ENCODE data around the gene SGCA. TPM values are rescaled to one million over a fixed set of nuclear protein-coding genes. Genes with fewer than 3 reads are reported as not detected.

SGCA gene
- total and polyA plus RNA-seq, 4 donors: 0.31 to 1.3 (median 1.2) TPM; not detected in 1

DNA sequence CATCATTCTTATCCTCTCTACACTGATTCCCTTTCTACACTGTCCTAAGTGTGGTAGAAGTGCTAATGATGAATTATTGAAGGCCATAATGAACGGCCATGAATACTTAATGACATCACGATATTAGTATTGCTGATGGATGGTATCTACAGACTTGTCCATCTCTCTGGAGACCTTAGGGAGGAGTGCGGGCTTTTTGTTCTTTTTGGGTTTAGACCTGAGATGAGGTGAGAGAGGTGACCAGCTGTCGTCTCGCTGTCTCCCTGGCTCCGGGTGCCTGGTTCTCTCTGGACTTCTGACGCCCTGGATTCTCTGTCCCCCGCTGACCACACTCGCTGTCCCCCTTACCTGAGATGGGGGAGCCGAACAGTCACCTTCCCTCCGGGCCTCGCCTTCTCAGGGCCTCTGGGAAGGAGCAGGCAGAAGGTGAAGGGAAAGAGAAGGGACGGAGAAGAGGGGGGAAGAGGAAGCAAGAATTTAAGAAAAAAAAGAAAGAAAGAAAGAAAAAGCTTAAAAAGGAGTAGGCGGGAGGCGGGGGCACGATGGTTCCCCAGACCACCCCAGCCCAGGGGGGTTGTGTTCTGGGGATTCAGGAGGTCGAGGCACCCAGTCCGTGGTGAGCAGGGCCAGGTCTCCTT is 17.1 kb downstream of the SGCA start:
- Histone ChIP-seq H3K9ac (ENCODE audit: low read depth in 1 of 2, low read length in 2 of 2) (no peak overlapping the region), H3K9me3 (ENCODE audit: control insufficient read depth in 4 of 4, low read length in 3 of 4) (no peaks in the 10 kb centered on the region), H3K27me3 (ENCODE audit: control insufficient read depth in 4 of 4, insufficient read depth in 4 of 4, low read length in 3 of 4) (no peaks in the 10 kb centered on the region), H3K4me3 (ENCODE audit: low read depth in 1 of 3, low read length in 3 of 3) (no peak overlapping the region), H3K4me1 (ENCODE audit: control insufficient read depth in 4 of 4, insufficient read depth in 4 of 4, low read length in 3 of 4) (peaks cover 0 to 4% (median 0%) of the 10 kb centered on the region in 4 donors), H3K36me3 (ENCODE audit: control insufficient read depth in 4 of 4, insufficient read depth in 3 of 4, low read depth in 1 of 4, low read length in 3 of 4) (no peaks in the 10 kb centered on the region), H3K27ac (ENCODE audit: low read depth in 1 of 2, low read length in 2 of 2) (no peak overlapping the region)
- 78% methylated on average over 18 of the region's 18 CpGs for WGBS
- no peak for DNase-seq (ENCODE audit: low spot score)
- TF ChIP-seq, protein P1, sequence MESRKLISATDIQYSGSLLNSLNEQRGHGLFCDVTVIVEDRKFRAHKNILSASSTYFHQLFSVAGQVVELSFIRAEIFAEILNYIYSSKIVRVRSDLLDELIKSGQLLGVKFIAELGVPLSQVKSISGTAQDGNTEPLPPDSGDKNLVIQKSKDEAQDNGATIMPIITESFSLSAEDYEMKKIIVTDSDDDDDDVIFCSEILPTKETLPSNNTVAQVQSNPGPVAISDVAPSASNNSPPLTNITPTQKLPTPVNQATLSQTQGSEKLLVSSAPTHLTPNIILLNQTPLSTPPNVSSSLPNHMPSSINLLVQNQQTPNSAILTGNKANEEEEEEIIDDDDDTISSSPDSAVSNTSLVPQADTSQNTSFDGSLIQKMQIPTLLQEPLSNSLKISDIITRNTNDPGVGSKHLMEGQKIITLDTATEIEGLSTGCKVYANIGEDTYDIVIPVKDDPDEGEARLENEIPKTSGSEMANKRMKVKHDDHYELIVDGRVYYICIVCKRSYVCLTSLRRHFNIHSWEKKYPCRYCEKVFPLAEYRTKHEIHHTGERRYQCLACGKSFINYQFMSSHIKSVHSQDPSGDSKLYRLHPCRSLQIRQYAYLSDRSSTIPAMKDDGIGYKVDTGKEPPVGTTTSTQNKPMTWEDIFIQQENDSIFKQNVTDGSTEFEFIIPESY (IDR thresholded peaks at IDR 0.05): no peak
- no peak for TF ChIP-seq HNF4G (IDR thresholded peaks at IDR 0.05)
- TF ChIP-seq RAD21 (IDR thresholded peaks at IDR 0.05): no peak
- TF ChIP-seq, protein P2, sequence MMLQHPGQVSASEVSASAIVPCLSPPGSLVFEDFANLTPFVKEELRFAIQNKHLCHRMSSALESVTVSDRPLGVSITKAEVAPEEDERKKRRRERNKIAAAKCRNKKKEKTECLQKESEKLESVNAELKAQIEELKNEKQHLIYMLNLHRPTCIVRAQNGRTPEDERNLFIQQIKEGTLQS (IDR thresholded peaks at IDR 0.05): no peak
- no peak for TF ChIP-seq GABPA (IDR thresholded peaks at IDR 0.05 in 1 of 2, conservative IDR thresholded peaks at IDR 0.05 in 1 of 2)
- TF ChIP-seq SP1 (IDR thresholded peaks at IDR 0.05): no peak
- no peak for TF ChIP-seq FOXA2 (IDR thresholded peaks at IDR 0.05)
- no peak for TF ChIP-seq JUND (IDR thresholded peaks at IDR 0.05)
- TF ChIP-seq, protein P3, sequence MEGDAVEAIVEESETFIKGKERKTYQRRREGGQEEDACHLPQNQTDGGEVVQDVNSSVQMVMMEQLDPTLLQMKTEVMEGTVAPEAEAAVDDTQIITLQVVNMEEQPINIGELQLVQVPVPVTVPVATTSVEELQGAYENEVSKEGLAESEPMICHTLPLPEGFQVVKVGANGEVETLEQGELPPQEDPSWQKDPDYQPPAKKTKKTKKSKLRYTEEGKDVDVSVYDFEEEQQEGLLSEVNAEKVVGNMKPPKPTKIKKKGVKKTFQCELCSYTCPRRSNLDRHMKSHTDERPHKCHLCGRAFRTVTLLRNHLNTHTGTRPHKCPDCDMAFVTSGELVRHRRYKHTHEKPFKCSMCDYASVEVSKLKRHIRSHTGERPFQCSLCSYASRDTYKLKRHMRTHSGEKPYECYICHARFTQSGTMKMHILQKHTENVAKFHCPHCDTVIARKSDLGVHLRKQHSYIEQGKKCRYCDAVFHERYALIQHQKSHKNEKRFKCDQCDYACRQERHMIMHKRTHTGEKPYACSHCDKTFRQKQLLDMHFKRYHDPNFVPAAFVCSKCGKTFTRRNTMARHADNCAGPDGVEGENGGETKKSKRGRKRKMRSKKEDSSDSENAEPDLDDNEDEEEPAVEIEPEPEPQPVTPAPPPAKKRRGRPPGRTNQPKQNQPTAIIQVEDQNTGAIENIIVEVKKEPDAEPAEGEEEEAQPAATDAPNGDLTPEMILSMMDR (IDR thresholded peaks at IDR 0.05; ENCODE audit: low read depth, low read length, missing input control): no peak
- TF ChIP-seq HNF4A (conservative IDR thresholded peaks at IDR 0.05): no peak
- TF ChIP-seq NR2F2 (IDR thresholded peaks at IDR 0.05): no peak
- TF ChIP-seq EGR1 (IDR thresholded peaks at IDR 0.05; ENCODE audit: low read depth in 2 of 2): no peak
- TF ChIP-seq YY1 (IDR thresholded peaks at IDR 0.05): no peak
- TF ChIP-seq TAF1 (conservative IDR thresholded peaks at IDR 0.05): no peak
- TF ChIP-seq, protein P4, sequence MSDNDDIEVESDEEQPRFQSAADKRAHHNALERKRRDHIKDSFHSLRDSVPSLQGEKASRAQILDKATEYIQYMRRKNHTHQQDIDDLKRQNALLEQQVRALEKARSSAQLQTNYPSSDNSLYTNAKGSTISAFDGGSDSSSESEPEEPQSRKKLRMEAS (IDR thresholded peaks at IDR 0.05): no peak
- TF ChIP-seq FOXA1 (IDR thresholded peaks at IDR 0.05): no peak

DNA sequence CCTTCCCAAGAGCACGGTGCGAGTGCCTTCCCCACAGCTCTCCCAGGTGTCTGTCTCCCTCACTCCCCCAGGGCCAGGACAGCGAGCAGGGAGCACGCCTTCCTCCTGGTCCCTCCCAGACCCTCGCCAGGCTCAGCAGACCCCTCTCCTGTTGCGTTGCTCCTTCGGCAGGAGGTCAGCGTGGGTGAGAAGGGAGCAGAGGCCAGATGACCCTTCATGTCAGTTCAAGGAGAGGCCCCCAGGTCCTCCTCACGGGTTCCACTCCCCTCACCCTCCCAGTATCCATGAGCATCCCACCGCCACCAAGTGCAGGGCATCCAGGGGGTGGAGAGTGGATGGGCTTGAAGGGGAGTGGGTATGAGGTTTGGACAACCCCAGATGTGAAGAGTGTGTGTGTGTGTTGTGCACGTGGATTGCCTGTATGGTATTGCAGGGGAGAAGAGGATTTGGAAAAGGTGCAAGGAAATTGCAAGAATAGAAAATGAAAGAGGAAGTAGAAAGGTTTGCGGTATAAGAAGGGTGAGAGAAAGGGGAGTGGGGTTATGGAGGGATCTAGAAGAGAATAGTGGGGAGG is 17.7 kb downstream of the SGCA start:
- Histone ChIP-seq H3K9me3 (ENCODE audit: control insufficient read depth in 4 of 4, low read length in 3 of 4) (no peaks in the 10 kb centered on the region), H3K27me3 (ENCODE audit: control insufficient read depth in 4 of 4, insufficient read depth in 4 of 4, low read length in 3 of 4) (no peaks in the 10 kb centered on the region), H3K4me3 (ENCODE audit: low read depth in 1 of 3, low read length in 3 of 3) (no peak overlapping the region), H3K4me1 (ENCODE audit: control insufficient read depth in 4 of 4, insufficient read depth in 4 of 4, low read length in 3 of 4) (no peaks in the 10 kb centered on the region), H3K9ac (ENCODE audit: low read depth in 1 of 2, low read length in 2 of 2) (no peak overlapping the region), H3K36me3 (ENCODE audit: control insufficient read depth in 4 of 4, insufficient read depth in 3 of 4, low read depth in 1 of 4, low read length in 3 of 4) (no peaks in the 10 kb centered on the region), H3K27ac (ENCODE audit: low read depth in 1 of 2, low read length in 2 of 2) (no peak overlapping the region)
- 44% methylated on average over 12 of the region's 12 CpGs for WGBS
- no peak for DNase-seq (ENCODE audit: low spot score)
- TF ChIP-seq FOXA1 (IDR thresholded peaks at IDR 0.05): no peak
- TF ChIP-seq EGR1 (IDR thresholded peaks at IDR 0.05; ENCODE audit: low read depth in 2 of 2): no peak
- TF ChIP-seq RAD21 (IDR thresholded peaks at IDR 0.05): no peak
- TF ChIP-seq TAF1 (conservative IDR thresholded peaks at IDR 0.05): no peak
- TF ChIP-seq JUND (IDR thresholded peaks at IDR 0.05): no peak
- no peak for TF ChIP-seq YY1 (IDR thresholded peaks at IDR 0.05)
- no peak for TF ChIP-seq NR2F2 (IDR thresholded peaks at IDR 0.05)
- TF ChIP-seq HNF4G (IDR thresholded peaks at IDR 0.05): no peak
- TF ChIP-seq, protein P2 (IDR thresholded peaks at IDR 0.05): no peak
- TF ChIP-seq RXRA (IDR thresholded peaks at IDR 0.05): no peak
- TF ChIP-seq, protein P5, sequence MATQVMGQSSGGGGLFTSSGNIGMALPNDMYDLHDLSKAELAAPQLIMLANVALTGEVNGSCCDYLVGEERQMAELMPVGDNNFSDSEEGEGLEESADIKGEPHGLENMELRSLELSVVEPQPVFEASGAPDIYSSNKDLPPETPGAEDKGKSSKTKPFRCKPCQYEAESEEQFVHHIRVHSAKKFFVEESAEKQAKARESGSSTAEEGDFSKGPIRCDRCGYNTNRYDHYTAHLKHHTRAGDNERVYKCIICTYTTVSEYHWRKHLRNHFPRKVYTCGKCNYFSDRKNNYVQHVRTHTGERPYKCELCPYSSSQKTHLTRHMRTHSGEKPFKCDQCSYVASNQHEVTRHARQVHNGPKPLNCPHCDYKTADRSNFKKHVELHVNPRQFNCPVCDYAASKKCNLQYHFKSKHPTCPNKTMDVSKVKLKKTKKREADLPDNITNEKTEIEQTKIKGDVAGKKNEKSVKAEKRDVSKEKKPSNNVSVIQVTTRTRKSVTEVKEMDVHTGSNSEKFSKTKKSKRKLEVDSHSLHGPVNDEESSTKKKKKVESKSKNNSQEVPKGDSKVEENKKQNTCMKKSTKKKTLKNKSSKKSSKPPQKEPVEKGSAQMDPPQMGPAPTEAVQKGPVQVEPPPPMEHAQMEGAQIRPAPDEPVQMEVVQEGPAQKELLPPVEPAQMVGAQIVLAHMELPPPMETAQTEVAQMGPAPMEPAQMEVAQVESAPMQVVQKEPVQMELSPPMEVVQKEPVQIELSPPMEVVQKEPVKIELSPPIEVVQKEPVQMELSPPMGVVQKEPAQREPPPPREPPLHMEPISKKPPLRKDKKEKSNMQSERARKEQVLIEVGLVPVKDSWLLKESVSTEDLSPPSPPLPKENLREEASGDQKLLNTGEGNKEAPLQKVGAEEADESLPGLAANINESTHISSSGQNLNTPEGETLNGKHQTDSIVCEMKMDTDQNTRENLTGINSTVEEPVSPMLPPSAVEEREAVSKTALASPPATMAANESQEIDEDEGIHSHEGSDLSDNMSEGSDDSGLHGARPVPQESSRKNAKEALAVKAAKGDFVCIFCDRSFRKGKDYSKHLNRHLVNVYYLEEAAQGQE (IDR thresholded peaks at IDR 0.05): no peak
- no peak for TF ChIP-seq HNF4A (conservative IDR thresholded peaks at IDR 0.05)
- TF ChIP-seq, protein P3 (IDR thresholded peaks at IDR 0.05; ENCODE audit: low read depth, low read length, missing input control): no peak

Data from liver (tissue), 9 donors.